Epithelial cell of esophagus (primary cell): ENCODE results near the gene COX20.

Experiments
- DNase-seq: peaks from one replicate; pipeline ENCODE4 v3.0.0; 2010; ENCODE audit warnings: low read depth
- H3K4me3 ChIP-seq: 2 replicates; pipeline ENCODE4 v1.5.1; 2011; ENCODE audit warnings: mild to moderate bottlenecking, low read length, control low read depth
- CTCF ChIP-seq: IDR thresholded peaks from 2 replicates; pipeline ENCODE4 v1.5.1; 2011; ENCODE audit warnings: low read depth, mild to moderate bottlenecking, low read length, control low read depth, inconsistent platforms; ENCODE audit not compliant: insufficient read depth; ENCODE audit errors: missing control alignments

Gene COX20

GRCh38 chr1:244869950-244870349 is 34.5 kb downstream of the COX20 start:
- TF ChIP-seq CTCF, result no peak
- H3K4me3 ChIP-seq, result no peak overlapping the region
- no peak for DNase-seq

GRCh38 chr1:244874974-244875579 is 39.6 kb downstream of the COX20 start:
- no peak overlapping the region for H3K4me3 ChIP-seq
- TF ChIP-seq CTCF, result no peak
- no peak for DNase-seq

- DNase-seq, result peak; percentile 40
- TF ChIP-seq CTCF, result no peak
- H3K4me3 ChIP-seq, result no peak overlapping the region
These were observed 40.9 kb downstream of the COX20 start for GRCh38 chr1:244876228-244876910.

- H3K4me3 ChIP-seq, result no peak overlapping the region
- no peak for TF ChIP-seq CTCF
- DNase-seq, result no peak
These were observed 43.2 kb downstream of the COX20 start for GRCh38 chr1:244878681-244879080.

- TF ChIP-seq CTCF, result no peak
- H3K4me3 ChIP-seq, result no peak overlapping the region
- no peak for DNase-seq
These were observed 46.3 kb downstream of the COX20 start for GRCh38 chr1:244881552-244882280.

GRCh38 chr1:244887281-244887680 is 51.8 kb downstream of the COX20 start:
- TF ChIP-seq CTCF, result no peak
- peak; percentile 37 for DNase-seq
- H3K4me3 ChIP-seq, result no peak overlapping the region
